ENCODE measurements around the gene ANKH. TPM values are rescaled to one million over a fixed set of nuclear protein-coding genes. Genes with fewer than 3 reads are reported as not detected.

ANKH gene
- total RNA-seq, 1 experiment from 2014 or later = 4.7 TPM

GRCh38 chr5:14672082-14672481, 199.5 kb downstream of the ANKH start:
- TF ChIP-seq, protein P1, sequence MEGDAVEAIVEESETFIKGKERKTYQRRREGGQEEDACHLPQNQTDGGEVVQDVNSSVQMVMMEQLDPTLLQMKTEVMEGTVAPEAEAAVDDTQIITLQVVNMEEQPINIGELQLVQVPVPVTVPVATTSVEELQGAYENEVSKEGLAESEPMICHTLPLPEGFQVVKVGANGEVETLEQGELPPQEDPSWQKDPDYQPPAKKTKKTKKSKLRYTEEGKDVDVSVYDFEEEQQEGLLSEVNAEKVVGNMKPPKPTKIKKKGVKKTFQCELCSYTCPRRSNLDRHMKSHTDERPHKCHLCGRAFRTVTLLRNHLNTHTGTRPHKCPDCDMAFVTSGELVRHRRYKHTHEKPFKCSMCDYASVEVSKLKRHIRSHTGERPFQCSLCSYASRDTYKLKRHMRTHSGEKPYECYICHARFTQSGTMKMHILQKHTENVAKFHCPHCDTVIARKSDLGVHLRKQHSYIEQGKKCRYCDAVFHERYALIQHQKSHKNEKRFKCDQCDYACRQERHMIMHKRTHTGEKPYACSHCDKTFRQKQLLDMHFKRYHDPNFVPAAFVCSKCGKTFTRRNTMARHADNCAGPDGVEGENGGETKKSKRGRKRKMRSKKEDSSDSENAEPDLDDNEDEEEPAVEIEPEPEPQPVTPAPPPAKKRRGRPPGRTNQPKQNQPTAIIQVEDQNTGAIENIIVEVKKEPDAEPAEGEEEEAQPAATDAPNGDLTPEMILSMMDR (IDR thresholded peaks at IDR 0.05; ENCODE audit: insufficient read depth in 1 of 2, low read depth in 1 of 2, low read length in 1 of 2, severe bottlenecking in 1 of 2, unreplicated experiment in 1 of 2) = no peak
- intact Hi-C loops (cut with micrococcal nuclease; ENCODE audit: unreplicated experiment) = no loop called here
- ChIA-PET POLR2A (no interaction called here), CTCF (no interaction called here)
- H3K4me3 ChIP-seq (ENCODE audit: low read depth, low read length) = no peak overlapping the region
- no peak overlapping the region for H3K4me3 Mint-ChIP-seq (ENCODE audit: unreplicated experiment)
- H3K27me3 Mint-ChIP-seq (ENCODE audit: insufficient read depth, unreplicated experiment) = no peaks in the 10 kb centered on the region
- H3K27me3 ChIP-seq (replicated peaks; ENCODE audit: control insufficient read depth, insufficient read depth, low read length) = no peaks in the 10 kb centered on the region
- peaks cover 45% of the 10 kb centered on the region for H3K36me3 Mint-ChIP-seq (ENCODE audit: insufficient read depth, unreplicated experiment)
- H3K9me3 Mint-ChIP-seq (ENCODE audit: unreplicated experiment) = no peaks in the 10 kb centered on the region
- H3K36me3 ChIP-seq (ENCODE audit: control insufficient read depth, insufficient read depth, low read length) = no peaks in the 10 kb centered on the region
- peaks cover 27% of the 10 kb centered on the region for H3K4me1 ChIP-seq
- no peaks in the 10 kb centered on the region for H3K9me3 ChIP-seq
- BruUV-seq (replicated peaks) = no TSS peak
- peaks cover 45% of the 10 kb centered on the region for H3K4me1 Mint-ChIP-seq (ENCODE audit: low read depth, unreplicated experiment)
- H3K27ac Mint-ChIP-seq (ENCODE audit: unreplicated experiment) = peak overlapping the region; percentile 29
- no peak for DNase-seq

DNA sequence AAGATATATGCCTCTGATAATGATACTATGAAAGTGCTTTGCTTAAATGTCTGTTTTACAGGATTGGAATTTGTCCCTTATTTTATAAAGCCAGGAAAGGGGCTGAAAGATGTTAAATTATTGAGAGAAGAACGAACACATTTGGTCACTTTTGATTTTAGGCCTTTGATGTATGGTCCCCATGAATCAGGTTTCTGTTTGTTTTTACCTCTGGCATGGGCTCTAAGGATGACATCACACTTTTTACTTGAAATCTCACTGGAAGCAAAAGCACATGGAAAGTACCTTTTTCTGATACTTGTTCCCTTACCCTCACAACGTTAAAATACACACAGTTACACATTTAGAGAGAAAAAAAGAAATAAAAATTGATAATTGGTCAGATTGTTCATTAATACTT, 200.2 kb downstream of the ANKH start:
- POLR2A ChIA-PET = no interaction called here
- Mint-ChIP-seq H3K9me3 (ENCODE audit: unreplicated experiment) (no peaks in the 10 kb centered on the region), H3K27ac (ENCODE audit: unreplicated experiment) (peak overlapping the region; percentile 29), H3K4me1 (ENCODE audit: low read depth, unreplicated experiment) (peaks cover 49% of the 10 kb centered on the region), H3K27me3 (ENCODE audit: insufficient read depth, unreplicated experiment) (no peaks in the 10 kb centered on the region), H3K36me3 (ENCODE audit: insufficient read depth, unreplicated experiment) (peaks cover 43% of the 10 kb centered on the region), H3K4me3 (ENCODE audit: unreplicated experiment) (no peak overlapping the region)
- Histone ChIP-seq H3K36me3 (ENCODE audit: control insufficient read depth, insufficient read depth, low read length) (no peaks in the 10 kb centered on the region), H3K4me1 (peaks cover 27% of the 10 kb centered on the region), H3K4me3 (ENCODE audit: low read depth, low read length) (no peak overlapping the region), H3K9me3 (no peaks in the 10 kb centered on the region), H3K27me3 (replicated peaks; ENCODE audit: control insufficient read depth, insufficient read depth, low read length) (no peaks in the 10 kb centered on the region)
- no TSS peak for BruUV-seq (replicated peaks)
- TF ChIP-seq, protein P1 (IDR thresholded peaks at IDR 0.05; ENCODE audit: insufficient read depth in 1 of 2, low read depth in 1 of 2, low read length in 1 of 2, severe bottlenecking in 1 of 2, unreplicated experiment in 1 of 2) = no peak
- CTCF ChIA-PET = no interaction called here
- intact Hi-C loops (cut with micrococcal nuclease; ENCODE audit: unreplicated experiment) = no loop called here
- no peak for DNase-seq

- Histone ChIP-seq H3K4me3 (ENCODE audit: low read depth, low read length) (no peak overlapping the region), H3K27me3 (replicated peaks; ENCODE audit: control insufficient read depth, insufficient read depth, low read length) (no peaks in the 10 kb centered on the region), H3K36me3 (ENCODE audit: control insufficient read depth, insufficient read depth, low read length) (no peaks in the 10 kb centered on the region), H3K4me1 (peaks cover 33% of the 10 kb centered on the region), H3K9me3 (no peaks in the 10 kb centered on the region)
- H3K27me3 Mint-ChIP-seq (ENCODE audit: insufficient read depth, unreplicated experiment) = no peaks in the 10 kb centered on the region
- no TSS peak for BruUV-seq (replicated peaks)
- no peak overlapping the region for H3K4me3 Mint-ChIP-seq (ENCODE audit: unreplicated experiment)
- no peak overlapping the region for H3K27ac Mint-ChIP-seq (ENCODE audit: unreplicated experiment)
- DNase-seq = no peak
- intact Hi-C loops (cut with micrococcal nuclease; ENCODE audit: unreplicated experiment) = no loop called here
- peaks cover 32% of the 10 kb centered on the region for H3K36me3 Mint-ChIP-seq (ENCODE audit: insufficient read depth, unreplicated experiment)
- CTCF ChIA-PET = no interaction called here
- POLR2A ChIA-PET = no interaction called here
- peaks cover 55% of the 10 kb centered on the region for H3K4me1 Mint-ChIP-seq (ENCODE audit: low read depth, unreplicated experiment)
- TF ChIP-seq, protein P1 (IDR thresholded peaks at IDR 0.05; ENCODE audit: insufficient read depth in 1 of 2, low read depth in 1 of 2, low read length in 1 of 2, severe bottlenecking in 1 of 2, unreplicated experiment in 1 of 2) = no peak
- no peaks in the 10 kb centered on the region for H3K9me3 Mint-ChIP-seq (ENCODE audit: unreplicated experiment)
Observed at GRCh38 chr5:14669975-14670374, 201.6 kb downstream of the ANKH start.

Measured in Caco-2 (cell line).